Measurements from ENCODE around the gene DCANP1. TPM values are rescaled to one million over a fixed set of nuclear protein-coding genes. Genes with fewer than 3 reads are reported as not detected.

Gene DCANP1
- total and polyA plus RNA-seq, 8 donors: 0.06 to 0.24 (median 0.13) TPM; not detected in 3

- Histone ChIP-seq H3K9me3 (no peaks in the 10 kb centered on the region), H3K27ac (peak overlapping the region in 1 of 2 donors; percentile 18), H3K4me3 (no peak overlapping the region), H3K27me3 (peaks cover 0 to 15% of the 10 kb centered on the region in 2 donors), H3K4me1 (peaks cover 6 to 63% of the 10 kb centered on the region in 2 donors), H3K36me3 (no peaks in the 10 kb centered on the region)
- ATAC-seq: no peak
- DNase-seq: peak in 1 of 4 donors; percentile 58
- intact Hi-C loops (cut with DNase I): no loop called here
- TF ChIP-seq CTCF (IDR thresholded peaks at IDR 0.05): no peak
Observed at GRCh38 chr5:135439231-135440205, 7.6 kb downstream of the DCANP1 start.

GRCh38 chr5:135438636-135439221 is 8.4 kb downstream of the DCANP1 start:
- Histone ChIP-seq H3K4me1 (peaks cover 6 to 69% of the 10 kb centered on the region in 2 donors), H3K36me3 (no peaks in the 10 kb centered on the region), H3K4me3 (no peak overlapping the region), H3K27me3 (peaks cover 0 to 16% of the 10 kb centered on the region in 2 donors), H3K9me3 (no peaks in the 10 kb centered on the region), H3K27ac (peak overlapping the region; percentile 39 to 75)
- DNase-seq (no peak), ATAC-seq (no peak)
- intact Hi-C loops (cut with DNase I): no loop called here
- TF ChIP-seq CTCF (IDR thresholded peaks at IDR 0.05): no peak

- Histone ChIP-seq H3K9me3 (no peaks in the 10 kb centered on the region), H3K4me3 (no peak overlapping the region), H3K36me3 (no peaks in the 10 kb centered on the region), H3K27ac (peak overlapping the region; percentile 39 to 75), H3K27me3 (peaks cover 0 to 16% of the 10 kb centered on the region in 2 donors), H3K4me1 (peaks cover 6 to 75% of the 10 kb centered on the region in 2 donors)
- intact Hi-C loops (cut with DNase I): no loop called here
- ATAC-seq: peak; percentile 53
- DNase-seq: peak in 2 of 4 donors; percentile 59 to 81
- TF ChIP-seq CTCF (IDR thresholded peaks at IDR 0.05): no peak
Observed at GRCh38 chr5:135437796-135438560, 9.2 kb downstream of the DCANP1 start.

- DNase-seq: no peak
- ATAC-seq: peak; percentile 11
- H3K4me1 ChIP-seq: peaks cover 6 to 72% of the 10 kb centered on the region in 2 donors
- H3K4me3 ChIP-seq: no peak overlapping the region
- no peak for TF ChIP-seq CTCF (IDR thresholded peaks at IDR 0.05)
- no peaks in the 10 kb centered on the region for H3K36me3 ChIP-seq
- H3K27me3 ChIP-seq: peaks cover 0 to 16% of the 10 kb centered on the region in 2 donors
- no peaks in the 10 kb centered on the region for H3K9me3 ChIP-seq
- peak overlapping the region in 1 of 2 donors; percentile 75 for H3K27ac ChIP-seq
- intact Hi-C loops (cut with DNase I): no loop called here
Observed at GRCh38 chr5:135437422-135437795, 9.7 kb downstream of the DCANP1 start.
